Astrocyte of the cerebellum (primary cell): Measurements from ENCODE around the gene RBM19.
"Not testable (repeated sequence)": the region's sequence is repeated elsewhere in the genome, so short reads cannot be mapped to it uniquely, and the experiment has no call there.

Experiments used
- DNase-seq: peaks from one replicate; pipeline ENCODE4 v3.0.0-alpha.2; 2011; ENCODE audit warnings: low read depth
- H3K4me3 ChIP-seq: 2 replicates; pipeline ENCODE4 v1.5.1; 2011; ENCODE audit warnings: mild to moderate bottlenecking, low read depth, low read length, moderate library complexity
- in situ Hi-C: cut with HindIII; loops from 2 replicates; pipeline ENCODE4 v1.10.0; 2017; ENCODE audit warnings: low sequenced_read_pairs
- TF ChIP-seq, protein P1 (sequence below): IDR thresholded peaks from 2 replicates; pipeline ENCODE4 v1.5.1; 2012; ENCODE audit warnings: low read length, low read depth, moderate library complexity, mild to moderate bottlenecking; ENCODE audit errors: missing control alignments

The RBM19 gene

DNA sequence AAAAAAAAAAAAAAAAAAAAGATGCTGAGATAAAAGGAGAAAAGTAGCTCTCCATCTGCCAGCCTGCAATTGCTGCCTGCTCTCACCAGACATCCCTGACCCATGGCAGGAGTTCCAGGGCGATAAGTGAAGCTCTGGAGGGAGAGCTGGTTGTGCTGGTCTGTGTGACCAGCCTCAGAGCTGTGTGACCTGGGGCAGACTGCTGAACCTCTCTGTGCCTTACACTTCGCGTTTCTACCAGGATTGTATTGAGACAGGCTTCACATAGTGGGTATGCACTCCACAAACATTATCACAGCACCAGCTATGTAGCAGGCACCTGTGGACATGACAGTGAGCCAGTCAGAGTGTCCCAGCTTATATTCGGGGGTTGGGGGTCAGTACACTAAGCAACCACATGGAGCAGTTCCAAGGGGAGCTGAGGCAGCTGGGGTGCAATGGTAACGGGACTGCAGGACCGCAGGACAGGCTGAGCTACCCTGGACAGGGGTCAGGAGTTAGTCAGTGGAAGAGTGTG, 57.5 kb downstream of the RBM19 start:
- in situ Hi-C loops = no loop called here
- no peak for DNase-seq
- no peak overlapping the region for H3K4me3 ChIP-seq
- TF ChIP-seq, protein P1, sequence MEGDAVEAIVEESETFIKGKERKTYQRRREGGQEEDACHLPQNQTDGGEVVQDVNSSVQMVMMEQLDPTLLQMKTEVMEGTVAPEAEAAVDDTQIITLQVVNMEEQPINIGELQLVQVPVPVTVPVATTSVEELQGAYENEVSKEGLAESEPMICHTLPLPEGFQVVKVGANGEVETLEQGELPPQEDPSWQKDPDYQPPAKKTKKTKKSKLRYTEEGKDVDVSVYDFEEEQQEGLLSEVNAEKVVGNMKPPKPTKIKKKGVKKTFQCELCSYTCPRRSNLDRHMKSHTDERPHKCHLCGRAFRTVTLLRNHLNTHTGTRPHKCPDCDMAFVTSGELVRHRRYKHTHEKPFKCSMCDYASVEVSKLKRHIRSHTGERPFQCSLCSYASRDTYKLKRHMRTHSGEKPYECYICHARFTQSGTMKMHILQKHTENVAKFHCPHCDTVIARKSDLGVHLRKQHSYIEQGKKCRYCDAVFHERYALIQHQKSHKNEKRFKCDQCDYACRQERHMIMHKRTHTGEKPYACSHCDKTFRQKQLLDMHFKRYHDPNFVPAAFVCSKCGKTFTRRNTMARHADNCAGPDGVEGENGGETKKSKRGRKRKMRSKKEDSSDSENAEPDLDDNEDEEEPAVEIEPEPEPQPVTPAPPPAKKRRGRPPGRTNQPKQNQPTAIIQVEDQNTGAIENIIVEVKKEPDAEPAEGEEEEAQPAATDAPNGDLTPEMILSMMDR = no peak

- no peak for DNase-seq
- in situ Hi-C loops = no loop called here
- no peak overlapping the region for H3K4me3 ChIP-seq
- TF ChIP-seq, protein P1 = no peak
Measured at GRCh38 chr12:113907446-113908180, 58.5 kb downstream of the RBM19 start.

DNA sequence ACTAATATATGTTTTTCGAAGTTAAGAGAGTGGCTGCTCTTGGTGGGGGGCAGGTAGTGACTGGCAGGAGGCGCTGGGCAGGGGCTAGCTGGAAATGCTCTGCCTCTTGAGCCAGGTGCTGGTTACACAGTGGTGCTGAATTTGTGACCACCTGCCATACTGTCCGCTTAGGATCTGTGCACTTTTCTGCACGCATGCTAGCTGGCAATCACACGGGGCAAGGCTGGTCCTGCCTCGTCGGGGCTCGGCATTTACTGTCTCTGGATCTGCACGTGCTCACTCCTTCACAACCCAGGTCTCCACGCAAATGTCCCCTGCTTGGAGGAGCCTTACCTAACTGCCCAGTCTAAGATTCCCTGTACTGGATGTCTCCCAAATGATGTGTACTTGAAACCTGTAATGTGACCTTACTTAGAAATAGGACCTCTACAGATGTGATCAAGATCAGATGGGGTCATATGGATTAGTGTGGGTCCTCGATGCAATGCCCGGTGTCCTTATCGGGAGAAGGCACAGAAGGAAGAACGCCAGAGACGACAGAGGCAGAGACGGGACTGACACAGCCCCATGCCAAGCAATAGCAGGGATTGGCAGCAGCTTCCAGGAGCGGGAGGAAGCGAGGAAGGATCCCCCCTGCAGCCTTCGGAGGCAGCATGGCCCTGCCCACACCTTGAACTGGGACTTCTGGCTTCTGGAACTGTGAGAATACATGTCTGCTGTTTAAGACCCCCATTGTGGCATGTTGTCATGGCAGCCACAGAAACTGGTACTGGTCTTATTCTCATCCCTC, 59.5 kb downstream of the RBM19 start:
- no peak for DNase-seq
- H3K4me3 ChIP-seq = no peak overlapping the region
- TF ChIP-seq, protein P1 = no peak
- in situ Hi-C loops = no loop called here

GRCh38 chr12:113905829-113906228, 60.3 kb downstream of the RBM19 start:
- TF ChIP-seq, protein P1 = no peak
- no peak overlapping the region for H3K4me3 ChIP-seq
- no peak for DNase-seq
- in situ Hi-C loops = no loop called here

DNA sequence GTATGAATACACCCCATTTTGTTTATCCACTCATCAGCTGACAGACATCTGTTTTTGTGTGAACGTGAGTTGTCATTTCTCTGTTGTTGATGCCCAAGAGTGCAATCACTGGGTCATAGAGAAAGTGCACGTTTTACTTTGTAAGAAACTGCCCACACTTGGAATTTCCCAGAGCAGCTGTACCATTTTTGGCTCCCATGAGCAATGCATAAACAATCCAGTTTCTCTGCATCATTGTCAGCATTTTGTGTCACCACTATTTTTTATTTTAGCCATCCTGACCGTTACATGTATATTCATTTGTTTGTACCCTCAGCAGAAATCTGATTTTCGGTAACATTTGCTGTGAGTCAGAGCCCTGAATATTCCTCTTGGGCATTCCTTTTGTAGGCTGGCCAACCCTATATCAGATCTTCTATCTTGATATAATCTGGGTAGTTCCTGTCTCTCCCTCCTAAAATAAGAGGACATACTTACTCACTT, 62.7 kb downstream of the RBM19 start:
- TF ChIP-seq, protein P1 = no peak
- no peak for DNase-seq
- no peak overlapping the region for H3K4me3 ChIP-seq
- in situ Hi-C loops = no loop called here

GRCh38 chr12:113901319-113901718, 64.8 kb downstream of the RBM19 start:
- in situ Hi-C loops, H3K4me3 ChIP-seq, DNase-seq: not testable (repeated sequence)

- in situ Hi-C loops = no loop called here
- H3K4me3 ChIP-seq = no peak overlapping the region
- TF ChIP-seq, protein P1 = no peak
- no peak for DNase-seq
Measured at GRCh38 chr12:113900716-113901115, 65.4 kb downstream of the RBM19 start.
